GM12801 (cell line): ENCODE measurements around the gene EPN2.

Experiments
- CTCF ChIP-seq: IDR thresholded peaks from one replicate; pipeline ENCODE4 v1.5.1; 2011; ENCODE audit warnings: control low read depth; ENCODE audit not compliant: insufficient read length; ENCODE audit errors: extremely low read depth

The EPN2 gene

DNA sequence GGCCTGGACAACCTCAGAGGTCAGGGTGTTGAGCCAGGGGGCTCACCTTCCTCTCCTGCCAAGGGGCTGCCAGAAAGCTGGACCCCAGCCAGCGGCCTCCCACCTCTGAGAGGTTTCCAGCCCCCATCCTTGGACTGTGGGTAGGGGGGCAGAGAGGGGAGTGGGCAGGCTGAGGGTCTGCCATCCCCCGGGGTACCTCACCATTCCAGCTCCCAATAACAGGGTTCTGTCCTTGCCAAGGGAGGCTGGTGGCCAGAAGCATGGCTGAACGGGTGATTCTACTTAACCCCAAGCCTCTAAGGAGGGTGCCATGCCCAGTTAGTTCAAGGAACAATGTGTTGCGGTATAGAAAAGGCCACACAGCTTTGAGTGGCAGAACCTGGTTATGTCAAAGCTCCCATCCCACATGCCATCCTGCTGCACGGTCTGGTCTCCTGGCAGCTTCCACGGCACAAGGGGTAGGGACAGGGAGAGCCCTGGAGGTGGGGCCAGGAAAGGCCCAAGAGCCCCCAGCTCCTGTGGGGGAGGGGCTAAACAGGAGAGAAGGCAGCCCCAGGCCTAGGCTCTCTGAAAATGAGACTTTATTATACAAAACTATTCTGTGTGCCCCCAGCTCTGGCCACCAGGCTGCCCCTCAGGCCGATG, 105.6 kb downstream of the EPN2 start:
- no peak for TF ChIP-seq CTCF

- TF ChIP-seq CTCF, result no peak
These were observed 106.1 kb downstream of the EPN2 start for GRCh38 chr17:19343256-19343630.

- TF ChIP-seq CTCF, result no peak
These were observed 106.5 kb downstream of the EPN2 start for GRCh38 chr17:19343671-19344151.

- no peak for TF ChIP-seq CTCF
These were observed 107.3 kb downstream of the EPN2 start for GRCh38 chr17:19344311-19345066.

DNA sequence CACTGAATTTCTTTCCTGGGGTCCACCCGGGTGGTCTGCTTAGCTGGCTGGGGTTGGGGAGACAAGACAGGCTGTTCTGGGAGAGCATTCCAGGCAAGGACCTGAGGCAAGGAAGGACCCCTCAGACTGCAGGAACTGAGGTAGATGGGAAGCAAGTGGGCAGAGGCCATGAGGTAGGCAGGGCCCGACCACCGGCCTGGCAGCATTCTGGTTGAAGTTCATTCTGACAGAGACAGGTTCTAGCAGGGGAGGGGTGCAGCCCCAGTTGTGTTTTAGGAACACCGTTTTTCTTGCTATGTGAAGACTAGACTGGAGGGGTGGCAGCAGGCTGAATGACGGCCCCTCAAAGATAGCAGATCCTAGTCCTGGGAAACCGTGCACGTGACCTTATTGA, 107.9 kb downstream of the EPN2 start:
- no peak for TF ChIP-seq CTCF

DNA sequence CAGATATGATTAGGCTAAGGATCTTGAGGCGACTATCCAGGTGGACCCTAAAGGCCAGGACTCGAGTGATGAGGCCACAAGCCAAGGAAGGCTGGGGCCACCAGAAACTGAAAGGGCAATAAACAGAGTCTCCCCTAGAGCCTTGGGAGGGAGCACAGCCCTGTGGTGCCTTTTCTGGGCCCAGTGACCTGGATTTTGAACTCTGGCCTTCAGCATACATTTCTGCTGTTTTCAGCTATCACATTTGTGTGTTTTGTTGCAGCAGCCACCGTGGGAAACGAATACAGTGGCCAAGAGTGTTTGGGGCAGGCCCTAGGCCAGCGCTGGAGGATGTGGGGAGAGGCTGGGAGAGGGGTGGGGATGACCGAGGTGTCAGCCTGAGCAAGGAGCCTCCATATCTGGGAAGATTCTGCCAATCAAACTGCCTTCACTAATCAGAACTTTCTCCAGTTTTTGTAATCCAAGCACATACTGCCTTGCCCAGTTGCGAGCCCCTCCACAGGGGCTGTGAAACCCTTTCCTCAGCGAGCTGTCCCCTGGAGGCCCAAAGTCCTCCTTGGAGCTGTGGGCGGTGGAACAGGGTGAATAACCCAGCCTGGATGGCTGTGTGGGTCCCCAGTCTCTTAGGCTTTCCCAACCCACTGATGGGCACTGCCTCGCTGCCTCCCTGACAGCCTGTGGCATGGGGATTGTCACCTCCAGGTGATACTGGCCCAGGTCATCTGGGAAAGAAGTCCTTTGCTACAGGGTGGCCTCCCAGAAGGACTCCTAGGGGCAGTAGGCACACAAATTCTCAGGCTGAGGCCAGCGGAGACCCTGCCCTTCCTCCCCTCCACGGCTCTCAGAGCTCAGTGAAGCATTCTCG, 108.6 kb downstream of the EPN2 start:
- no peak for TF ChIP-seq CTCF
